Calu3 (cell line): ENCODE measurements around the gene SLC44A5. TPM values are rescaled to one million over a fixed set of nuclear protein-coding genes. Genes with fewer than 3 reads are reported as not detected.
"Not testable (repeated sequence)": the region's sequence is repeated elsewhere in the genome, so short reads cannot be mapped to it uniquely, and the experiment has no call there.

Experiments used
- BruUV-seq: library from RNA; stranded (reverse); fragments of 400-500 nt; replicated peaks from 2 replicates; lab custom pipeline; 2021; lab: Mats Ljungman, UMichigan
- CTCF ChIA-PET: fragments of 300-600 bp; sonication (Branson Sonifier 250); formaldehyde crosslinking; loops from one replicate; lab custom pipeline; 2022; ENCODE audit warnings: antibody characterized with exemption; lab: Charles Lee
- DNase-seq: peaks from one replicate; pipeline ENCODE4 v3.0.0; 2022
- H3K27ac Mint-ChIP-seq: one replicate; pipeline ENCODE4 v1.8.0; 2022; ENCODE audit warnings: mixed read lengths; ENCODE audit not compliant: unreplicated experiment
- H3K27me3 Mint-ChIP-seq: one replicate; pipeline ENCODE4 v1.8.0; 2022; ENCODE audit warnings: mixed read lengths; ENCODE audit not compliant: unreplicated experiment
- H3K36me3 Mint-ChIP-seq: one replicate; pipeline ENCODE4 v1.8.0; 2022; ENCODE audit warnings: mild to moderate bottlenecking, moderate library complexity, mixed read lengths; ENCODE audit not compliant: insufficient read depth, unreplicated experiment
- H3K4me1 Mint-ChIP-seq: one replicate; pipeline ENCODE4 v1.8.0; 2022; ENCODE audit warnings: mild to moderate bottlenecking, low read depth, mixed read lengths; ENCODE audit not compliant: unreplicated experiment
- H3K4me3 Mint-ChIP-seq: one replicate; pipeline ENCODE4 v1.8.0; 2022; ENCODE audit warnings: mild to moderate bottlenecking, low read depth, moderate library complexity, mixed read lengths; ENCODE audit not compliant: unreplicated experiment
- H3K9me3 Mint-ChIP-seq: one replicate; pipeline ENCODE4 v1.8.0; 2022; ENCODE audit warnings: low read depth, mixed read lengths; ENCODE audit not compliant: unreplicated experiment
- CTCF ChIP-seq: fragments of 200-600 bp; IDR thresholded peaks from one replicate; pipeline ENCODE4 v1.8.0; 2022; ENCODE audit warnings: antibody characterized with exemption; ENCODE audit not compliant: unreplicated experiment
- intact Hi-C: fragments of 100-400 bp; cut with micrococcal nuclease; formaldehyde crosslinking; loops from one replicate; pipeline ENCODE4 v1.10.0; 2022; ENCODE audit not compliant: unreplicated experiment
- total RNA-seq: library from RNA; stranded (reverse); gene quantifications from 2 replicates; pipeline ENCODE4 v1.2.3, GENCODE V29; 2022

The SLC44A5 gene
- total RNA-seq, 1 experiment from 2014 or later: 5.8 TPM

GRCh38 chr1:75198761-75199160 lies 412.2 kb downstream of the SLC44A5 start:
- Mint-ChIP-seq H3K4me1 (no peaks in the 10 kb centered on the region), H3K27ac (no peak overlapping the region), H3K36me3 (no peaks in the 10 kb centered on the region), H3K27me3 (peaks cover 26% of the 10 kb centered on the region), H3K9me3 (no peaks in the 10 kb centered on the region), H3K4me3 (no peak overlapping the region)
- CTCF ChIA-PET: no interaction called here
- intact Hi-C loops: no loop called here
- no peak for TF ChIP-seq CTCF
- BruUV-seq: no TSS peak
- no peak for DNase-seq

GRCh38 chr1:75198163-75198562 lies 412.8 kb downstream of the SLC44A5 start:
- Mint-ChIP-seq H3K4me1 (no peaks in the 10 kb centered on the region), H3K4me3 (no peak overlapping the region), H3K9me3 (no peaks in the 10 kb centered on the region), H3K36me3 (no peaks in the 10 kb centered on the region), H3K27me3 (peaks cover 32% of the 10 kb centered on the region), H3K27ac (no peak overlapping the region)
- no peak for TF ChIP-seq CTCF
- no TSS peak for BruUV-seq
- intact Hi-C loops: no loop called here
- no peak for DNase-seq
- CTCF ChIA-PET: no interaction called here

- Mint-ChIP-seq H3K9me3 (no peaks in the 10 kb centered on the region), H3K36me3 (no peaks in the 10 kb centered on the region), H3K4me3 (no peak overlapping the region), H3K27ac (no peak overlapping the region), H3K4me1 (no peaks in the 10 kb centered on the region), H3K27me3 (peaks cover 35% of the 10 kb centered on the region)
- intact Hi-C loops: no loop called here
- TF ChIP-seq CTCF: no peak
- CTCF ChIA-PET: no interaction called here
- no TSS peak for BruUV-seq
- DNase-seq: no peak
Observed at GRCh38 chr1:75188892-75189291, 422.0 kb downstream of the SLC44A5 start.

GRCh38 chr1:75181214-75181955 lies 429.5 kb downstream of the SLC44A5 start:
- H3K4me3 Mint-ChIP-seq, H3K9me3 Mint-ChIP-seq, H3K27me3 Mint-ChIP-seq, H3K27ac Mint-ChIP-seq, BruUV-seq, intact Hi-C loops, H3K4me1 Mint-ChIP-seq, H3K36me3 Mint-ChIP-seq, DNase-seq, CTCF ChIA-PET: not testable (repeated sequence)
